Prostate gland (tissue), 2 donors: Measurements from ENCODE around the gene LMAN2L.

Experiments
- POLR2A ChIP-seq: fragments of 450-650 bp; IDR thresholded peaks from one replicate; pipeline ENCODE4 v1.6.1; 2016; ENCODE audit warnings: antibody characterized with exemption, mild to moderate bottlenecking
- POLR2AphosphoS5 ChIP-seq: sonication (generic); formaldehyde crosslinking; IDR thresholded peaks from one replicate; pipeline ENCODE4 v1.6.1; 2017; ENCODE audit warnings: antibody characterized with exemption
- TF ChIP-seq, protein P1 (sequence below), 4 experiments: fragments of 200-600 bp in 2 of 4; fragments of 450-650 bp in 2 of 4; sonication (generic) in 2 of 4; IDR thresholded peaks; 1 replicate in 3 of 4; 2 replicates in 1 of 4; pipeline ENCODE4 v1.5.1; 2016 to 2019; ENCODE audit warnings: antibody characterized with exemption in 4 of 4, mild to moderate bottlenecking in 2 of 4, moderate library complexity in 2 of 4

DNA sequence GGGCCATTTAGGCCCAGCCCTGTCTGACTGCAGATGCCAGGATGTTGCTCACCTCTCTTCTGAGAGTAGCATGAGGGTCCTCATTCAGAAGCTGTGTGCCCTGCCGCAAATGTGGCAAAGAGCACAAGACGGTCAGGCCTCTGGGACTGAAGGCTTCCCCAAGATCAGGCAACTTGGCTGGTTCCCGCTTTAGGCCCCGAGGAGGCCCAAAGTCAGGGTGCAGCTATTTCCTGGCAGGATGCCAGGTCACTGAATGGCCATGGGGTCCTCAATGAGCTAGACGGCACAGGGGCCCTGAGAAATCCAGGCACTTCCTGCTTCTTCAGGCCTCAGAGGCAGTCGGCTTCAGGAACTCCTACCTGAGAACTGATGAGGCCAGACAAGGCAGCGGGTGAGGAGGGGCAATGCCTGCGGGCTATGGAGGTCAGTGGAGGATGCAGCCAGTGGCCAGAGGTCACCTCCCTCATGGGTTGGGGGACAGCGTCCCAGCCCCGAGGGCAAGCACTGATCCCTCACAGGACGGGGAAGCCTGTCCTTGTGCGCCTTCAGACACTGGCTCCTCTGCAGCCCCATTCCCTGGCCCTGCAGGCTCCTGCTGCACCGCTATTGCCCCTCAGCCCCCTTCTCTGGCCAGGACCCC, 44.9 kb downstream of the LMAN2L start:
- TF ChIP-seq, protein P1, sequence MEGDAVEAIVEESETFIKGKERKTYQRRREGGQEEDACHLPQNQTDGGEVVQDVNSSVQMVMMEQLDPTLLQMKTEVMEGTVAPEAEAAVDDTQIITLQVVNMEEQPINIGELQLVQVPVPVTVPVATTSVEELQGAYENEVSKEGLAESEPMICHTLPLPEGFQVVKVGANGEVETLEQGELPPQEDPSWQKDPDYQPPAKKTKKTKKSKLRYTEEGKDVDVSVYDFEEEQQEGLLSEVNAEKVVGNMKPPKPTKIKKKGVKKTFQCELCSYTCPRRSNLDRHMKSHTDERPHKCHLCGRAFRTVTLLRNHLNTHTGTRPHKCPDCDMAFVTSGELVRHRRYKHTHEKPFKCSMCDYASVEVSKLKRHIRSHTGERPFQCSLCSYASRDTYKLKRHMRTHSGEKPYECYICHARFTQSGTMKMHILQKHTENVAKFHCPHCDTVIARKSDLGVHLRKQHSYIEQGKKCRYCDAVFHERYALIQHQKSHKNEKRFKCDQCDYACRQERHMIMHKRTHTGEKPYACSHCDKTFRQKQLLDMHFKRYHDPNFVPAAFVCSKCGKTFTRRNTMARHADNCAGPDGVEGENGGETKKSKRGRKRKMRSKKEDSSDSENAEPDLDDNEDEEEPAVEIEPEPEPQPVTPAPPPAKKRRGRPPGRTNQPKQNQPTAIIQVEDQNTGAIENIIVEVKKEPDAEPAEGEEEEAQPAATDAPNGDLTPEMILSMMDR (IDR thresholded peaks at IDR 0.05), result no peak
- no peak for TF ChIP-seq POLR2A
- TF ChIP-seq POLR2AphosphoS5, result no peak
